PC-9 (cell line): ENCODE results near the gene ARPP21. TPM values are rescaled to one million over a fixed set of nuclear protein-coding genes. Genes with fewer than 3 reads are reported as not detected.

Experiments used
- BruUV-seq: library from RNA; stranded (reverse); fragments of 400-500 nt; replicated peaks from 2 replicates; lab custom pipeline; 2021; lab: Mats Ljungman, UMichigan
- CTCF ChIA-PET: fragments of 300-600 bp; sonication (Branson Sonifier 250); formaldehyde crosslinking; loops from one replicate; lab custom pipeline; 2022; ENCODE audit warnings: antibody characterized with exemption; lab: Charles Lee
- POLR2A ChIA-PET: fragments of 300-600 bp; sonication (Branson Sonifier 250); formaldehyde crosslinking; loops from one replicate; lab custom pipeline; 2022; ENCODE audit warnings: antibody characterized with exemption; ENCODE audit not compliant: unreplicated experiment; lab: Charles Lee
- DNase-seq, 2 experiments: peaks; one replicate each; pipeline versions ENCODE4 v3.0.0 to v3.0.0-alpha.2; 2015 to 2022; ENCODE audit warnings: mixed read lengths in 1 of 2
- H2AFZ ChIP-seq: fragments of 200-600 bp; sonication (generic); 2 replicates; pipeline ENCODE4 v1.8.1; 2017; ENCODE audit warnings: antibody characterized with exemption
- H3F3A ChIP-seq: fragments of 200-600 bp; sonication (generic); 2 replicates; pipeline ENCODE4 v1.8.1; 2017; ENCODE audit warnings: antibody characterized with exemption, mild to moderate bottlenecking, low read depth; ENCODE audit not compliant: insufficient read depth
- H3K27ac ChIP-seq: fragments of 200-600 bp; sonication (generic); 2 replicates; pipeline ENCODE4 v1.6.1; 2016; ENCODE audit warnings: mixed run types
- H3K27me3 ChIP-seq: fragments of 200-600 bp; sonication (generic); 2 replicates; pipeline ENCODE4 v1.6.1; 2016; ENCODE audit warnings: low read depth, mixed run types; ENCODE audit not compliant: insufficient read depth
- H3K36me3 ChIP-seq: fragments of 200-600 bp; sonication (generic); 2 replicates; pipeline ENCODE4 v1.6.1; 2016; ENCODE audit warnings: low read depth, mixed run types
- H3K4me1 ChIP-seq: fragments of 200-600 bp; sonication (generic); replicated peaks from 2 replicates; pipeline ENCODE4 v1.6.1; 2016; ENCODE audit warnings: mixed run types; ENCODE audit not compliant: insufficient read depth
- H3K4me2 ChIP-seq: fragments of 200-600 bp; sonication (generic); 2 replicates; pipeline ENCODE4 v1.6.1; 2017; ENCODE audit warnings: mixed run types
- H3K4me3 ChIP-seq: fragments of 200-600 bp; sonication (generic); 2 replicates; pipeline ENCODE4 v1.6.1; 2016; ENCODE audit warnings: mixed run types
- H3K79me2 ChIP-seq: fragments of 200-600 bp; sonication (generic); 2 replicates; pipeline ENCODE4 v1.6.1; 2017; ENCODE audit warnings: low read depth, mixed run types
- H3K9me2 ChIP-seq: fragments of 200-600 bp; sonication (generic); 2 replicates; pipeline ENCODE4 v1.8.1; 2017; ENCODE audit warnings: mild to moderate bottlenecking; ENCODE audit not compliant: insufficient read depth
- H3K9me3 ChIP-seq: fragments of 200-600 bp; sonication (generic); 2 replicates; pipeline ENCODE4 v1.8.1; 2016; ENCODE audit warnings: low read depth; ENCODE audit not compliant: insufficient read depth
- H4K20me1 ChIP-seq: fragments of 200-600 bp; sonication (generic); 2 replicates; pipeline ENCODE4 v1.8.1; 2017; ENCODE audit not compliant: insufficient read depth
- EZH2 ChIP-seq: fragments of 200-600 bp; sonication (generic); IDR thresholded peaks from 2 replicates; pipeline ENCODE4 v1.8.0; 2017; ENCODE audit warnings: antibody characterized with exemption, low read depth
- intact Hi-C: fragments of 100-400 bp; cut with micrococcal nuclease; formaldehyde crosslinking; loops from one replicate; pipeline ENCODE4 v1.10.0; 2022; ENCODE audit not compliant: unreplicated experiment
- total RNA-seq: library from RNA; stranded (reverse); gene quantifications from 2 replicates; pipeline ENCODE4 v1.2.3, GENCODE V29; 2021
- TF ChIP-seq, protein P1 (sequence below): fragments of 200-600 bp; sonication (generic); conservative IDR thresholded peaks from 2 replicates; pipeline ENCODE4 v1.6.1; 2017; ENCODE audit warnings: mixed run types, antibody characterized with exemption, mild to moderate bottlenecking, moderate library complexity

ARPP21 gene
- total RNA-seq, 1 experiment from 2014 or later: not detected

DNA sequence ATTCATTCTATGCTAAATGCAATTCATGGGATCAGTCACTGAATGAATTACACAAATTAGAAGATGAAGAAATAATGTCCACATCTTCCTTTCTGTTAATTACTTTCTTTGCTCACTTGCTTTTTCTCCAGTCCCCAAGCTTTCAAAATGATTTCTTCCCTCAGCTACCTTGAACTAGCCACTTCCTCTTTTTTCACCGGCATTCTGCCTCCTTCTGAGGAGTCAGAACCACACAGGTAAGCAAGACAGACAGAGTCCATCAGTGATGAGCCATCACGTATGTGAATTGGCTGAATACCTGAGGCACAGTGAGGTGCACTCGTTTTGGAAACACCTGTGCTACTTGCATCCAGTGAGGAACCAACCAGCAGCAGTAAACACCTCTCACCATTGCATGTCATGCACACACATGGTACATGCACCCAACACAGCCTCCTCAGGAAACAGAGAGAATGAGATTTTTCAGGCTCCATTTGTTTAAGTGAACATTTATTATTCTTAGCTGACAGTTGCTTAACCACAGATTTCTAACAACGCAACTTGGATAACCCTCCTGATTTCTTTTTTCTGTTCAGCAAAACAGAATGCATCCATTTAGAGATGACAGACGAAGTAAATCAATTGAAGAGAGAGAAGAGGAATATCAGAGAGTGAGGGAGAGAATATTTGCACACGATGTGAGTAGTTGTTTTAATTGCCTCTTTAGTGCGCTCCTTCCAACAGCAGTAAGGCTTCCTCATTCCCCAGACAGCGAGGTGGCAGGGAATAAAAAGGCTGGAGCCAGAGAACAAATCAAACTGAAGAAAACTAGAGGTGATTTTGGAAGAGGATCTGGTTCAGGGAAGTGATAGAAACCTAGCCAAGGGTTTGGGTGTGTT lies 69.3 kb downstream of the ARPP21 start:
- TF ChIP-seq EZH2: no peak
- TF ChIP-seq, protein P1, sequence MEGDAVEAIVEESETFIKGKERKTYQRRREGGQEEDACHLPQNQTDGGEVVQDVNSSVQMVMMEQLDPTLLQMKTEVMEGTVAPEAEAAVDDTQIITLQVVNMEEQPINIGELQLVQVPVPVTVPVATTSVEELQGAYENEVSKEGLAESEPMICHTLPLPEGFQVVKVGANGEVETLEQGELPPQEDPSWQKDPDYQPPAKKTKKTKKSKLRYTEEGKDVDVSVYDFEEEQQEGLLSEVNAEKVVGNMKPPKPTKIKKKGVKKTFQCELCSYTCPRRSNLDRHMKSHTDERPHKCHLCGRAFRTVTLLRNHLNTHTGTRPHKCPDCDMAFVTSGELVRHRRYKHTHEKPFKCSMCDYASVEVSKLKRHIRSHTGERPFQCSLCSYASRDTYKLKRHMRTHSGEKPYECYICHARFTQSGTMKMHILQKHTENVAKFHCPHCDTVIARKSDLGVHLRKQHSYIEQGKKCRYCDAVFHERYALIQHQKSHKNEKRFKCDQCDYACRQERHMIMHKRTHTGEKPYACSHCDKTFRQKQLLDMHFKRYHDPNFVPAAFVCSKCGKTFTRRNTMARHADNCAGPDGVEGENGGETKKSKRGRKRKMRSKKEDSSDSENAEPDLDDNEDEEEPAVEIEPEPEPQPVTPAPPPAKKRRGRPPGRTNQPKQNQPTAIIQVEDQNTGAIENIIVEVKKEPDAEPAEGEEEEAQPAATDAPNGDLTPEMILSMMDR: no peak
- no peaks in the 10 kb centered on the region for H3K79me2 ChIP-seq
- H3K9me2 ChIP-seq: no peaks in the 10 kb centered on the region
- H2AFZ ChIP-seq: no peak overlapping the region
- POLR2A ChIA-PET: no interaction called here
- H3K9me3 ChIP-seq: no peaks in the 10 kb centered on the region; the same call in 1 of the 2 replicates
- H3K36me3 ChIP-seq: no peaks in the 10 kb centered on the region
- intact Hi-C loops: no loop called here
- no peak overlapping the region for H3K4me2 ChIP-seq
- no peak overlapping the region for H3K4me3 ChIP-seq
- BruUV-seq: no TSS peak
- CTCF ChIA-PET: no interaction called here
- H3K4me1 ChIP-seq: no peaks in the 10 kb centered on the region
- no peaks in the 10 kb centered on the region for H3F3A ChIP-seq
- H3K27me3 ChIP-seq: 0 out of 2 replicates have a peak, but pooled peaks cover 11% of the 10 kb centered on the region
- H3K27ac ChIP-seq: no peak overlapping the region
- H4K20me1 ChIP-seq: no peaks in the 10 kb centered on the region
- DNase-seq: no peak

DNA sequence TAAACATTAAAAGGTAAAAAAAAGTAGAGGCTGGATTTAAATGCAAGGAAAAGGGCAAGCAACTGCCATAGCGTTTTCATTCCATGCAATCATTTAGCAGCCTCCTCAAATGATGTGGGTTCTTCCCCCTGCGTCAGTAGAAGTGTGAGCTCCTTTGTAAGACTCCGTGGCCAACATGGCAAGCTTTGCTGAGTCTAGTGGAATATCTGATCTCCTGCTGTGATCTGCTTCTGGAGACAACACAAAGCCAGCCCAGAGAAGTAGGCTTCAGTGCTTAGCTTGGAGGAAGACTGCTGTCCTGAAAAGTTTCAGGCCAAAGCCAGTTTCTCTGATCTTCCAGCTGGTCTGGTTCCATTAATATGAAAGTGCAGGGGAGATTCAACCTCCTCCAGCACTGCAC lies 70.4 kb downstream of the ARPP21 start:
- Histone ChIP-seq H3K4me3 (no peak overlapping the region), H3K27ac (no peak overlapping the region), H2AFZ (no peak overlapping the region), H3K4me2 (no peak overlapping the region), H3K27me3 (0 out of 2 replicates have a peak, but pooled peaks cover 11% of the 10 kb centered on the region), H3K36me3 (no peaks in the 10 kb centered on the region), H3K9me2 (no peaks in the 10 kb centered on the region), H3F3A (no peaks in the 10 kb centered on the region), H3K4me1 (no peaks in the 10 kb centered on the region), H4K20me1 (no peaks in the 10 kb centered on the region), H3K9me3 (no peaks in the 10 kb centered on the region; the same call in 1 of the 2 replicates), H3K79me2 (no peaks in the 10 kb centered on the region)
- DNase-seq: no peak
- intact Hi-C loops: no loop called here
- no TSS peak for BruUV-seq
- ChIA-PET CTCF (no interaction called here), POLR2A (no interaction called here)
- TF ChIP-seq EZH2: no peak
- TF ChIP-seq, protein P1: no peak

DNA sequence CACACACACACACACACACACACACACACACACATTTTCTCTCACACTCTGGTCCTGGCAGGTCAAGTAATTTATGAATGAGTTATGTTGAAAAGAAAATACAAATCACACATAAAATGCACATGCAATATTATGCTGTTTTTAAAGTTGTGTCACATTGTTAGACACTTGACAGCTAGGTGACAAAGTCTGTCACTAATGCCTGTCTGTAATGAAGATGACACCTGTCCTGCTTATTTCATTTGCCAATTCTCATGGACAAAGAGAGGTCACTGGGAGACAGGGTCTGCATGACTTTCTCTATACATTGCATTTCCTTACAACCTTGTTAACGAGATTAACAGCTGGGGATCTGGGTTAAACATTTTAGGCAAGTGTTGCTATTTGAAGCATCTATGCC lies 71.2 kb downstream of the ARPP21 start:
- BruUV-seq: no TSS peak
- H3K9me3 ChIP-seq: no peaks in the 10 kb centered on the region
- no peak overlapping the region for H3K4me3 ChIP-seq
- 0 out of 2 replicates have a peak, but pooled peaks cover 11% of the 10 kb centered on the region for H3K27me3 ChIP-seq
- H3F3A ChIP-seq: no peaks in the 10 kb centered on the region
- no peaks in the 10 kb centered on the region for H3K9me2 ChIP-seq
- H3K27ac ChIP-seq: no peak overlapping the region
- no peaks in the 10 kb centered on the region for H4K20me1 ChIP-seq
- H2AFZ ChIP-seq: no peak overlapping the region
- CTCF ChIA-PET: no interaction called here
- no peaks in the 10 kb centered on the region for H3K79me2 ChIP-seq
- H3K4me2 ChIP-seq: no peak overlapping the region
- DNase-seq: no peak
- no peak for TF ChIP-seq EZH2
- TF ChIP-seq, protein P1: no peak
- H3K36me3 ChIP-seq: no peaks in the 10 kb centered on the region
- POLR2A ChIA-PET: no interaction called here
- intact Hi-C loops: no loop called here
- H3K4me1 ChIP-seq: no peaks in the 10 kb centered on the region
